ENCODE results near the gene MYEF2. TPM values are rescaled to one million over a fixed set of nuclear protein-coding genes. Genes with fewer than 3 reads are reported as not detected.

Gene MYEF2
- total RNA-seq, 1 experiment from 2014 or later: 18.8 TPM

GRCh38 chr15:48170981-48171380, 7.1 kb downstream of the MYEF2 start:
- Histone ChIP-seq H2AFZ (ENCODE audit: low read length) (no peak overlapping the region), H3K27me3 (ENCODE audit: low read length) (no peaks in the 10 kb centered on the region), H3F3A (ENCODE audit: low read length, unreplicated experiment) (no peaks in the 10 kb centered on the region), H3K4me3 (ENCODE audit: low read length) (no peak overlapping the region), H3K9ac (ENCODE audit: low read length) (no peak overlapping the region), H3K27ac (ENCODE audit: low read length) (no peak overlapping the region), H3K4me1 (ENCODE audit: insufficient read depth, low read length) (no peaks in the 10 kb centered on the region), H3K36me3 (ENCODE audit: low read depth, low read length) (no peaks in the 10 kb centered on the region), H3K4me2 (ENCODE audit: low read length) (no peak overlapping the region), H4K20me1 (ENCODE audit: low read length) (no peaks in the 10 kb centered on the region), H3K9me3 (ENCODE audit: low read length) (no peaks in the 10 kb centered on the region), H3K79me2 (ENCODE audit: low read length) (peaks cover 27% of the 10 kb centered on the region), H3K9me2 (replicated peaks; ENCODE audit: low read length) (no peaks in the 10 kb centered on the region)
- DNase-seq (no peak), ATAC-seq (no peak)
- ChIA-PET POLR2A (ENCODE audit: unreplicated experiment) (no interaction called here), CTCF (no interaction called here)
- no TSS peak for BruUV-seq (replicated peaks)
- intact Hi-C loops (cut with micrococcal nuclease): no loop called here
- TF ChIP-seq EZH2 (IDR thresholded peaks at IDR 0.05; ENCODE audit: low read length, unreplicated experiment) (no peak), EZH2phosphoT487 (IDR thresholded peaks at IDR 0.05; ENCODE audit: borderline replicate concordance, low read length) (no peak)
- TF ChIP-seq, protein P1, sequence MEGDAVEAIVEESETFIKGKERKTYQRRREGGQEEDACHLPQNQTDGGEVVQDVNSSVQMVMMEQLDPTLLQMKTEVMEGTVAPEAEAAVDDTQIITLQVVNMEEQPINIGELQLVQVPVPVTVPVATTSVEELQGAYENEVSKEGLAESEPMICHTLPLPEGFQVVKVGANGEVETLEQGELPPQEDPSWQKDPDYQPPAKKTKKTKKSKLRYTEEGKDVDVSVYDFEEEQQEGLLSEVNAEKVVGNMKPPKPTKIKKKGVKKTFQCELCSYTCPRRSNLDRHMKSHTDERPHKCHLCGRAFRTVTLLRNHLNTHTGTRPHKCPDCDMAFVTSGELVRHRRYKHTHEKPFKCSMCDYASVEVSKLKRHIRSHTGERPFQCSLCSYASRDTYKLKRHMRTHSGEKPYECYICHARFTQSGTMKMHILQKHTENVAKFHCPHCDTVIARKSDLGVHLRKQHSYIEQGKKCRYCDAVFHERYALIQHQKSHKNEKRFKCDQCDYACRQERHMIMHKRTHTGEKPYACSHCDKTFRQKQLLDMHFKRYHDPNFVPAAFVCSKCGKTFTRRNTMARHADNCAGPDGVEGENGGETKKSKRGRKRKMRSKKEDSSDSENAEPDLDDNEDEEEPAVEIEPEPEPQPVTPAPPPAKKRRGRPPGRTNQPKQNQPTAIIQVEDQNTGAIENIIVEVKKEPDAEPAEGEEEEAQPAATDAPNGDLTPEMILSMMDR (conservative IDR thresholded peaks at IDR 0.05; ENCODE audit: low read depth, low read length): no peak

- Histone ChIP-seq H3K4me3 (ENCODE audit: low read length) (no peak overlapping the region), H3K9me2 (replicated peaks; ENCODE audit: low read length) (no peaks in the 10 kb centered on the region), H3K36me3 (ENCODE audit: low read depth, low read length) (no peaks in the 10 kb centered on the region), H3K4me2 (ENCODE audit: low read length) (no peak overlapping the region), H3K9me3 (ENCODE audit: low read length) (no peaks in the 10 kb centered on the region), H3K79me2 (ENCODE audit: low read length) (peaks cover 16% of the 10 kb centered on the region), H2AFZ (ENCODE audit: low read length) (no peak overlapping the region), H3K27ac (ENCODE audit: low read length) (no peak overlapping the region), H3K27me3 (ENCODE audit: low read length) (no peaks in the 10 kb centered on the region), H3F3A (ENCODE audit: low read length, unreplicated experiment) (no peaks in the 10 kb centered on the region), H3K9ac (ENCODE audit: low read length) (no peak overlapping the region), H3K4me1 (ENCODE audit: insufficient read depth, low read length) (no peaks in the 10 kb centered on the region), H4K20me1 (ENCODE audit: low read length) (no peaks in the 10 kb centered on the region)
- no peak for ATAC-seq
- ChIA-PET CTCF (no interaction called here), POLR2A (ENCODE audit: unreplicated experiment) (no interaction called here)
- TF ChIP-seq, protein P1 (conservative IDR thresholded peaks at IDR 0.05; ENCODE audit: low read depth, low read length): no peak
- TF ChIP-seq EZH2 (IDR thresholded peaks at IDR 0.05; ENCODE audit: low read length, unreplicated experiment) (no peak), EZH2phosphoT487 (IDR thresholded peaks at IDR 0.05; ENCODE audit: borderline replicate concordance, low read length) (no peak)
- no peak for DNase-seq
- intact Hi-C loops (cut with micrococcal nuclease): no loop called here
- no TSS peak for BruUV-seq (replicated peaks)
These were observed 9.5 kb downstream of the MYEF2 start for GRCh38 chr15:48168616-48169015.

- intact Hi-C loops (cut with micrococcal nuclease): no loop called here
- DNase-seq: no peak
- H3F3A ChIP-seq (ENCODE audit: low read length, unreplicated experiment): no peaks in the 10 kb centered on the region
- no peak overlapping the region for H3K4me3 ChIP-seq (ENCODE audit: low read length)
- no peaks in the 10 kb centered on the region for H3K9me2 ChIP-seq (replicated peaks; ENCODE audit: low read length)
- POLR2A ChIA-PET (ENCODE audit: unreplicated experiment): no interaction called here
- no peaks in the 10 kb centered on the region for H3K36me3 ChIP-seq (ENCODE audit: low read depth, low read length)
- CTCF ChIA-PET: no interaction called here
- H3K79me2 ChIP-seq (ENCODE audit: low read length): no peaks in the 10 kb centered on the region
- TF ChIP-seq, protein P1 (conservative IDR thresholded peaks at IDR 0.05; ENCODE audit: low read depth, low read length): no peak
- TF ChIP-seq EZH2 (IDR thresholded peaks at IDR 0.05; ENCODE audit: low read length, unreplicated experiment): no peak
- no peak for TF ChIP-seq EZH2phosphoT487 (IDR thresholded peaks at IDR 0.05; ENCODE audit: borderline replicate concordance, low read length)
- no TSS peak for BruUV-seq (replicated peaks)
- H3K27ac ChIP-seq (ENCODE audit: low read length): no peak overlapping the region
- no peak overlapping the region for H2AFZ ChIP-seq (ENCODE audit: low read length)
- H4K20me1 ChIP-seq (ENCODE audit: low read length): no peaks in the 10 kb centered on the region
- no peak overlapping the region for H3K9ac ChIP-seq (ENCODE audit: low read length)
- ATAC-seq: no peak
- no peaks in the 10 kb centered on the region for H3K27me3 ChIP-seq (ENCODE audit: low read length)
- H3K9me3 ChIP-seq (ENCODE audit: low read length): no peaks in the 10 kb centered on the region
- H3K4me1 ChIP-seq (ENCODE audit: insufficient read depth, low read length): 0 out of 2 replicates have a peak, but pooled peaks cover 9% of the 10 kb centered on the region
- no peak overlapping the region for H3K4me2 ChIP-seq (ENCODE audit: low read length)
These were observed 24.6 kb downstream of the MYEF2 start for GRCh38 chr15:48153526-48153925.
